Activated CD4-positive, alpha-beta T cell treated with anti-CD3 and anti-CD28 coated beads, Interleukin-2, amount 50 U/mL, for 48 hours (primary cell): ENCODE measurements around the gene SRL.
A peak's percentile ranks its signal among the peaks of the same experiment; 100 is the strongest.

Experiments used
- DNase-seq, 2 experiments: peaks; one replicate each; pipeline ENCODE4 v3.0.0-alpha.2; 2020

SRL gene

DNA sequence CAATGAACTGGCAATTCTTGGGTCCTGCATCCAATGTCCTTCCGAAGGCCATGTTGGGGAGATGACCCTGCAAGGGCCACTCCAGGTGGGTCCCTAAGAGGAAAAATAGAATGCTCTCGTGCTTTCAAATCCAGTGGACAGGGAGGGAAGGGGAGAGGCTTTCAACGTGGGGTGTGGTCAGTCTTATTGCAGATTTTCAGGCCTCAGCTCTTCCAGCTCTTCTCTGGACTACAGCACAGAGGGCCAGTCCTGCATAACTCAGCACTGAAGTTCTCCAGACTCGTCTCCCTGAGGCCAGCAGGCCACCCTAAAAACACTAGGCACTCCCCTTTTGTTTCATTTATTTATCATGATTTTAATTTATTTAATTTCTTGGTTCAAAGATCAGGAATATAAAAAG is 43.1 kb downstream of the SRL start:
- no peak for DNase-seq

GRCh38 chr16:4194661-4195060 is 47.2 kb downstream of the SRL start:
- no peak for DNase-seq

DNA sequence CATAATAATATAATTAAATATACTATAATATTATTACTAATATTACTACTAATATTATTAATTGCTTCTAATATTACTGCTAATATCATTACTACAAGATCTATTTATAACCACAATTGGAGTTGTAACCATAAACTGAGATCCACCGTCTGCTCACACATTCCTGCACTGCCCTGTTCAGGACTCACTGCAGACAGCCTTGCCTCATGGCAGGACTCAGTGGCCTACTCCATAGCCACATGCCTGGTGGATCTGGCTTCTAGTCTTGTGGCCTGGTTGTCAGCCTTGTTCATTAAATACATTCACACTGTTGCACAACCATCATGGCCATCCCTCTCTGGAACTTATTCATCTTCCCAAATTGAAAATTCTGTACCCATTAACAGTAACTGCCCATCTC is 48.0 kb downstream of the SRL start:
- no peak for DNase-seq

GRCh38 chr16:4192206-4192605 is 49.7 kb downstream of the SRL start:
- no peak for DNase-seq

DNA sequence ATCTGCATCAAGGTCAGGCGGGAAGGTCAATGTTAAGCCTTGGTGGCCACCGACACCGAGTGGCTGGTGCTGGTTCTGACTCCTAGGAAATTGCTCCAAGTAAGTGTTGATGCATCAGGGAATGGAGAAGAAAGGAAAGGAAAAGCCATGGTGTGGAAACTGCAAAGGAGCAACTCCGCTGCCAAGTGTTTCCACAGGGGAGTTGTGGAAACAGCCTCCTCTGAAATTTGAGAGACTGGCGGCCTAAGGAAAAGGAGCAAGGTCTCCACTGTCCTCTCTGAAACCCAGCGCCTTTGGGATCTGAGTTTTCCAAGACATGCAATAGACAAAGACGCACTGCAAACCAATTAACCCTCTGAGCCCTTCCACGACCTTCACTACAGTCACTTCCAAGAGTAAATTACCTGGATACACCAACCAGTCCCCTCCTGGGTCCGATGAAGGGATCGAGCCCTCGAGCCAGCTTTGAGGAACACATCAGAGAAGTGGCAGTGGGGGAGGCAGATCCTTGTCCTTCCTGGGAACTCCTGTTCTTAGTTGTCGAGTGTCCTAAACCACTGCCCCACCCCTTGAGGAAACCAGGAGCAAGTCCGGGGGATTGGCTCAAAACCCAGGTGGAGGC is 51.1 kb downstream of the SRL start:
- DNase-seq = no peak

GRCh38 chr16:4190086-4190485 is 51.8 kb downstream of the SRL start:
- DNase-seq = no peak

DNA sequence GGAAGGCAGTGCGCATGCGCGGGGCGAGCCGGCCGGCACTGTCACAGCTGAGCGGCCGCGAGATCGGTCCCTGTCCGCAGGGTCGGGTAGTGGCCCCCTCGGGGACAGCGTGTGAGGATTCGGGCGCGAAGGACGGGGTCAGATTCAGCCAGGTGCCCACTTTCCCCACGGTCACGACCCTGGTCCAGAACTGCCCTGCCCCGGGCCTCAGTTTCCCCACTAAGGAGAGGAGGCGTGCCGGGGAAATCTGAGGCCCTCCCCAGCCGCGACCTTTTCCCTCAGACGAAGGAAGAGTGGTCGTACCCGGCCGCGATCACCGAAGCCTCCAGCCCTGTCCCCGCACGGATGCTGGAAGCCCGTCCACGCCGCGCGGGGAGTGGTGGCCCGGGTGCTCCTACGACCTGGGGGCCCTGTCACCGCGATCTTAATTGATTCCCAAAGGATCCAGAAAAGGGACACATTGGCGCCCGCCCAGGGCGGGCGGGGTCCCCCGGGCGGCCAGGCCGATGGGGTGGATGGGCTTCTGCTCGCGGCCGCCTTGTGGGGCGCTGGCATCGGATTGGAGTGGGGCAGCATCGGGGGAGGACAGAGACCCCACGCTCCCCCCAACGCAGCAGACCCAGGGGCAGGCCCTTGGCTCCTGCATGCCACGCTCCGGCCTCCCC is 57.7 kb downstream of the SRL start:
- no peak for DNase-seq

- DNase-seq = peak; percentile 93 to 94
Measured at GRCh38 chr16:4183237-4184037, 58.4 kb downstream of the SRL start.

DNA sequence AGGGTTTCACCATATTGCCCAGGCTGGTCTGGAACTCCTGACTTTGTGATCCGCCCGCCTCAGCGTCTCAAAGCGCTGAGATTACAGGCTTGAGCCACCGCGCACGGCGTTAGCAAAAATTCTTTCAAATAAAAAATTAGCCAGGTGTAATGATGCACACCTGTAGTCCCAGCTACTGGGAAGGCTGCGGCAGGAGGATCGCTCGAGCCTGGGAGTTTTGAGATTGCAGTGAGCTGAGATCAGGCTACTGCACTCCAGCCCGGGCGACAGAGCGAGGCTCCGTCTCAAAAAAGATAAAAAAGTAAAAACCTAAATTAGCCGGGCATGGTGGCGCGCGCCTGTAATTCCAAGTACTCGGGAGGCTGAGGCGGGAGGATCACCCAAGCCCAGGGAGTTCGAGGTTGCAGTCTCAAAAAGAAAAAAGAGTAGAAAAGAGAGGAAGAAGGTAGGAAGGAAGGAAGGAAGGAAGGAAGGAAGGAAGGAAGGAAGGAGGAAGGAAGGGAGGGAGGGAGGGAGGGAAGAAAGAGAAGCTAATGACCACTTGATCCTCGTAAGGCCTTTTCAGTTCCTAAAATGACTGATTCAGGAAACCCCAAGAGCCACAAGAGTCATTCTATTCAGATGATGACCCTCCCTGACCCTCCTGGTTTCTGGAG is 59.2 kb downstream of the SRL start:
- DNase-seq = no peak

GRCh38 chr16:4180511-4180910 is 61.4 kb downstream of the SRL start:
- DNase-seq = no peak

DNA sequence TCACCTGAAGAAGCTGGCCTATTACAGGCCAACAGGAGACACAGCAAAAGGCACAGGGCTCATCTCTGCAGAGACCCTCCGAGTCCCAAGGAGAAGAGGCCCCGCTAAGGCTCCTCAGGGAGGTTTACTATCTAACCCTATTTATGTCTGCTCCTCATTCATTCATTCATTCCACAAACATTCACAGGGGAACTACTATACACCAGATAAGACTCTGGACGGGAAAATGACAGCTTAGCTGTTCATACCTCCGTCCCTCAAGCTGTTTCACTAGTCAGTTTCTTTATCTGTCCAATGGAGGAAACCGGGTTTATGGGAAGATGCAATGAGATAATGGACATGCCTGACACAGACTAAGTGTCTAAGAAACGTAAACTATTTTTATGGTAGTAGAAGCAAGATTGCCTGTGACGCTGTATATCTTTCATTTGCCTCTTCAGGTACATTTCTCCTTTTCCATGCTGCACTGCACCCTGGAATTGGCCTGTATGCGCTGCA is 62.1 kb downstream of the SRL start:
- no peak for DNase-seq

DNA sequence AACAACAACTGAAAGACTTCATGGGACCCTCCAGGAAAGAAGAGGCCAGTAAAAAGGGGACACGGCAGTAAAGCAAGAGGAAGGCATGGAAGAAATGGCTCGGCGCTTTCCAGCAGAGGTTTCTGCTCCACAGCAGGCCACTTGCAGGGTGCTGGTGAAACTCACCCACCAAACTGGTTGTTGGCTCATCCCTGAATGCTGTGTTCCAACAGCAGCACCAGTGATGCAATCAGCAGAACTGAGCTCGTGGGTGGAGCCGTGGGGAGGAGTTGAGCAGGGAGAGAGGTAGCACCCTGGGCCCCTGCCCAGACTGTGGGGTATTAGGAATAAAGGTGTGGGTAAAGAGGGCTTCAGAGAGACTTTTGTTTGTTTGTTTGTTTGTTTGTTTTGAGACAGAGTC is 62.9 kb downstream of the SRL start:
- no peak for DNase-seq

DNA sequence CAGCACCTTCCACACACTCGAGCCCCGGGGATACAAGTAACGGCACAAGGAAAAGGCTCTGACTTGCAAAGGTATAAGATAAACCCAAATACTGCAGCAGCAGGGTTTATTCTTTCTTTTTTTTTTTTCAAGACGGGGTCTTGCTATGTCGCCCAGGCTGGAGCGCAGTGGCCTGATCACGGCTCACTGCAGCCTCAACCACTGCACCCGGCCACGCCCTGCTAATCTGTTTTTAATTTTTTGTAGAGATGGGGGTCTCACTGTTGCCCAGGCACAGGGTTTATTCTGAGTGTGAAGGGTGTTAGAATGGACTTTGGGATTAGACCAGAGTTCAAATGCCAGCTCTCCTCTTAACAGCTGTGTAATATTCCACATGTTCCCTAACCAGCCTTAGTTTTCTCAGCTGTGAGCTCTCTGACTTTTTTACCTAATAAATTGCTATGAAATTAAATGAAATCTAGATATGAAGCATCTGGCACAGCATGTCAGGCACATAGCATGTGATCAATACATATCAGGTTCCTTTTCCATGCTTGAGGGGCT is 63.3 kb downstream of the SRL start:
- DNase-seq = no peak

GRCh38 chr16:4176906-4177417 is 64.9 kb downstream of the SRL start:
- peak; percentile 15 to 22 for DNase-seq

DNA sequence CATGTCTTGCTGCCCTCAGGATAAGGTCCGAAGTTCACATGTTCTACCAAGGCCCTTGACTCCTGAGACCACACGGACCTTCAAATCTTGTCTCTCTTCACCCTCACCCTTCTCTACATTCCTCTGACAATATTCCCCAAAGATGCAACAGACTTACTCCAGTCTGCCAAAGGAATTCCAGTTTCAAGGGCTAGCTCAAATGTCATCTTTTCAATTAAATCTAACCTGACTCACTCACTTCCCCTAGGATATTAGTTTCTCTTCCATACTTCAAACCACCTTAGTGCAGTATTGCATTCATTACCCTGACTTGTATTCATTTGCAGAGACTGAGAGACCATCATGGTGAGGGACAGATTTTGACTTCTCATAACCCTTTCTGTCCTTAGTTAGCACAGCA is 66.0 kb downstream of the SRL start:
- DNase-seq = no peak

GRCh38 chr16:4172070-4172469 is 69.8 kb downstream of the SRL start:
- DNase-seq = no peak

DNA sequence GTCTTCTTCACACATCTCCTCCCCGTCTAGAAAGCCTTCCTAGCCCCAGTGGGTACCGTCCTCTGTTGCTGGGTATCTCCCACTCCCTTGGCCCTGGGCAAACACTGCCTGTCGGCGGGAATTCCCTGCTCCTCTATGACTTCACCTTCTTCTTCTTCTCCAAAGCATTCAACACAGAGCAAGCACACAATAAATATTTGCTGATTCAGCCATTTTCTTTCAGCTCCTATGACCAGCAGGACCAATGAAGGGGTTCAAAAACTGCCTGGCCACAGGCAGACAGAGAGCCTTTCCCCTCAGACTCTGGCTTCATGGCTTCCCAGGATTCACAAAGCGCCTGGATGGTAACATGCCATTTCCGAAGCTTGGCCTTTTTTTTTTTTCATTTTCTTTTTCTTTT is 72.5 kb downstream of the SRL start:
- DNase-seq = no peak

DNA sequence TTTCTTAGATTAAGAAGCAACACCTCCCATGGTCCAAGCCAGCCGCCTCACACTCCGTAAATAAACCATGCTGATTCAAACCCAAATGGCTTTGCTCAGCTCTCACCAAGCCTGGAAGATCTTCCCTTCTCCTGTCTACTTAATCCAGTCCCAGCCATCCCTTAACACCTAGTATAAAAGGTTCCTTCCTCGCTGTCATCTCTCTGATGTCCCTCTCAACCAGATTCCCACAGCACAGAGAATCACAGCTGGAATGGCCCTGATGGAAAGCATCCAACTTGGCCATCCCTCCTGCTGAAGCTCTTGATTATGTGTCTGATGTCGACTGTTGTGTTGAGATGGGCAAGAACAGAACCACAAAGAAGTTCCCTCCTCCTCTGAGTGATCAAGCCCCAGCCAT is 75.1 kb downstream of the SRL start:
- DNase-seq = no peak

DNA sequence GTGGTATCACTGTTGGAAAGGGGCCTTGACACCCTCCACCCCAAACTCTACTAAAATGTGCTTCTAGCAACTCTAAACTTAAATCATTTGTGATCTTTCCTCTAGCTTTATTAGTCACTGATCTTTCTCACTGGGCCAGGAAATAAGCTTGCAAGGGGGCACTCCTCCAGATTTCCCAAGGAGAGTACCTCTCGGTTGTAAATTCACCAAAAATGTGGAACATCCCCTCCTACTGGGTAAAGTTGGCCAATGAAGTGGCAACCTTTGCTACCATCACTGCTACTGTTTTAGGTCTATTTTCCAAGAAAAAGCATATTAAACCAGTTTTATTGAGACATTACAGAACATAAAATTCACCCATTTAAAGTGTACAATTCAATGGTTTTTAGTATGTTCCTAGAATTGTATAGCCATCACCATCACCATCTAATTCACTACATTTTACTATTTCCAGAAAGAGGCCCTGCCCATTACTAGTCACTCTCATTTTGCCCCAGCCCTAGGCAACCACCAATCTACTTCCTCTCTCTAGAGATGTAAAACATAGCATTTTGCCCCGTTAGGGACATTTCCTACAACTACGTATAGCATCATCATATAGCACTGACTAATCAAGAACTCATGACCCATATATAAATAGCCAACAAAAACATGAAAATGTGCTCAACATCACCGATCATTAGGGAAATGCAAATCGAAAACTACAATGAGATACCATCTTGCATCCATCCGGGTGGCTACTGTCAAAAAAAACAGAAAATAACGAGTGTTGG is 81.0 kb downstream of the SRL start:
- DNase-seq = no peak

DNA sequence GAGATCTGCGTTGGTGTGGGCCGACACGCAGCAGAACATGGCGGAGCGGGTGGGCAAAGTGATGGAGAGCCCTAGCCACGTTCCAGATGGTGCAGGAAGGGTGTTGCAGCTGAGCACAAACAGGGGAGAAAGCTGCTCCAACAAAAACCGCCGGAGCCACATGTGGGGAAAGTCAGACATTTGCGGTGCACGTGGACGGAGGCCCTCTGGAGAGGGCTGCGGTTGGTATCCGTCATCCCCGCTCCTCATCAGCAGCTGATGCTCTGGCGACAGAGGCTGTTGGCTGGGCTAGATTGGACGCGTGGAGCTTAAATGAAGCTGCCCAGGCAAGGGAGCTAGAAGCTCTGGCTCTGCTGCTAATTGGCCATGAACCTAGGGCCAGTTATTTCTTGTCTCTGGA is 82.2 kb downstream of the SRL start:
- no peak for DNase-seq

GRCh38 chr16:4158143-4159093 is 83.5 kb downstream of the SRL start:
- no peak for DNase-seq
